Measurements from ENCODE around the gene DLG4. TPM values are rescaled to one million over a fixed set of nuclear protein-coding genes. Genes with fewer than 3 reads are reported as not detected.
A peak's percentile ranks its signal among the peaks of the same experiment; 100 is the strongest.

Gene DLG4
- total RNA-seq, 1 experiment from 2014 or later: 8.9 TPM

DNA sequence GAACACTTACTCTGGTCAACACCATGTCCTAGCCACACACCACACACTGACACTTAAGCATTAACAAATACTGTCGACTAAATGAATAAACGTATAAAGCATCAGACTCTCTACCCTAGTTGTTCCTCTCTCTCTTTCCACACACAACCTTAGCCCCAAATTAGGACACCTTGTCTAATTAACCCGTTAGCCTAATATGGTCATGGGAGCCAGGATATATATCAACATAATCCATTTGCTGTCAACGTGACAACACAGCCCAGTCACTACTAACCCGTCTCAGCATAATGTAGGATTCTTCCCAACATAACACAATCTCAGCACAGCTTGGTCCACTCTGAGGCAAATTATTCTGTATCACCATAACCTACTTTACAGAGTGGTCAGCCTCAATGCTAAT is 12.5 kb upstream of the DLG4 start:
- Histone ChIP-seq H3K9me3 (replicated peaks) (no peaks in the 10 kb centered on the region), H3K27ac (no peak overlapping the region), H3K27me3 (replicated peaks) (no peaks in the 10 kb centered on the region), H3K4me1 (replicated peaks) (peaks cover 22% of the 10 kb centered on the region), H3K4me3 (no peak overlapping the region; the same call in 1 of the 2 replicates), H3K36me3 (peaks cover 73% of the 10 kb centered on the region)
- DNase-seq (ENCODE audit: low read depth in 1 of 2, low spot score in 2 of 2): no peak

GRCh38 chr17:7229504-7229903 is 9.9 kb upstream of the DLG4 start:
- H3K4me3 ChIP-seq: no peak overlapping the region
- DNase-seq (ENCODE audit: low read depth in 1 of 2, low spot score in 2 of 2): no peak
- H3K9me3 ChIP-seq (replicated peaks): no peaks in the 10 kb centered on the region
- H3K27ac ChIP-seq: no peak overlapping the region
- peaks cover 72% of the 10 kb centered on the region for H3K36me3 ChIP-seq
- peaks cover 17% of the 10 kb centered on the region for H3K4me1 ChIP-seq (replicated peaks)
- H3K27me3 ChIP-seq (replicated peaks): no peaks in the 10 kb centered on the region

DNA sequence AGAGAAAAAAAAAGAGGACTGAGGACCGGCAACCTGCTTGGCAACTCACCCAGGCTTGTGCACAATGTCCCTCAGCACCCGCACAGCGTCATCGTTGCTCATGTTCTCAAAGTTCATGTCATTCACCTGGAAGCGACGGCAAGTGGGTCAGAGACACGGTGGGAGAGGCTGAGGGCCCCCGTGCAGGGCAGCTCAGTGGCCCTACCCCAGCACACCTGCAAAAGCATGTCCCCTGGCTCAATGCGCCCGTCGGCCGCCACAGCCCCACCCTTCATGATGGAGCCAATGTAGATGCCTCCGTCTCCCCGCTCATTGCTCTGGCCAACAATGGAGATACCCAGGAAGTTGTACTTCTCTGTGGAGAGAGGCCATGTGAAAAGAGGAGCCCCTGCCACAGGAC is 9.3 kb upstream of the DLG4 start:
- H3K4me1 ChIP-seq (replicated peaks): peaks cover 16% of the 10 kb centered on the region
- no peak overlapping the region for H3K27ac ChIP-seq
- no peak overlapping the region for H3K4me3 ChIP-seq
- no peaks in the 10 kb centered on the region for H3K27me3 ChIP-seq (replicated peaks)
- no peaks in the 10 kb centered on the region for H3K9me3 ChIP-seq (replicated peaks)
- peaks cover 72% of the 10 kb centered on the region for H3K36me3 ChIP-seq
- no peak for DNase-seq (ENCODE audit: low read depth in 1 of 2, low spot score in 2 of 2)

GRCh38 chr17:7226721-7227710 is 7.4 kb upstream of the DLG4 start:
- DNase-seq (ENCODE audit: low read depth in 1 of 2, low spot score in 2 of 2): peak in 1 of 2 experiments; percentile 43
- Histone ChIP-seq H3K27ac (no peak overlapping the region), H3K9me3 (replicated peaks) (no peaks in the 10 kb centered on the region), H3K4me3 (no peak overlapping the region), H3K27me3 (replicated peaks) (no peaks in the 10 kb centered on the region), H3K4me1 (replicated peaks) (peaks cover under 1% of the 10 kb centered on the region), H3K36me3 (peaks cover 87% of the 10 kb centered on the region)

- Histone ChIP-seq H3K36me3 (peaks cover 96% of the 10 kb centered on the region), H3K4me3 (no peak overlapping the region), H3K27ac (no peak overlapping the region), H3K27me3 (replicated peaks) (no peaks in the 10 kb centered on the region), H3K4me1 (replicated peaks) (peaks cover 7% of the 10 kb centered on the region), H3K9me3 (replicated peaks) (no peaks in the 10 kb centered on the region)
- DNase-seq (ENCODE audit: low read depth in 1 of 2, low spot score in 2 of 2): peak in 1 of 2 experiments; percentile 41
Observed at GRCh38 chr17:7225711-7226331, 6.2 kb upstream of the DLG4 start.

- H3K27me3 ChIP-seq (replicated peaks): no peaks in the 10 kb centered on the region
- peak in 1 of 2 experiments; percentile 38 for DNase-seq (ENCODE audit: low read depth in 1 of 2, low spot score in 2 of 2)
- H3K36me3 ChIP-seq: peaks cover 98% of the 10 kb centered on the region
- no peak overlapping the region for H3K27ac ChIP-seq
- peaks cover 15% of the 10 kb centered on the region for H3K4me1 ChIP-seq (replicated peaks)
- no peak overlapping the region for H3K4me3 ChIP-seq
- H3K9me3 ChIP-seq (replicated peaks): no peaks in the 10 kb centered on the region
Observed at GRCh38 chr17:7224661-7225111, 5.0 kb upstream of the DLG4 start.

- Histone ChIP-seq H3K9me3 (replicated peaks) (no peaks in the 10 kb centered on the region), H3K4me1 (replicated peaks) (peaks cover 21% of the 10 kb centered on the region), H3K27me3 (replicated peaks) (no peaks in the 10 kb centered on the region), H3K4me3 (no peak overlapping the region), H3K36me3 (peaks cover 92% of the 10 kb centered on the region), H3K27ac (no peak overlapping the region)
- DNase-seq (ENCODE audit: low read depth in 1 of 2, low spot score in 2 of 2): peak in 1 of 2 experiments; percentile 39
Observed at GRCh38 chr17:7224110-7224509, 4.5 kb upstream of the DLG4 start.

DNA sequence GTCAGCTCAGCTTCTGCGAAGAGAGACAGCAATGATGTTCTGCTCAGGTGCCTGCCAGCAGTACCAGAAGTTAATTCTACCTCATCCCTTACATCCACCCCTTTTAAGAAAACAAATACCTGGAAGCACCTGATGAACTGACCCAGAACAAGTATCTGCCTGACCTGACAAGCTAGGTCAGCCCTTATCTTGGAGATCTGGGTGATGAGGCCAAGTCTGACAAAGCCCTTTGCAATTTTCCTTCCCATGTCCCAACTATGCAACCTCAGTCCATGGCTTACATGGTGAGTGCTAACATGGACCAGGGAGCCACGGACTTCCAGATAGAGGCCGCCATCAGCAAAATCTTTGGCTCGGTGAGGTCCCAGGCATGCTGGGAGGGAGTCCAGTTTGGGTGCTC is 3.7 kb upstream of the DLG4 start:
- Histone ChIP-seq H3K9me3 (replicated peaks) (no peaks in the 10 kb centered on the region), H3K27ac (no peak overlapping the region), H3K27me3 (replicated peaks) (no peaks in the 10 kb centered on the region), H3K4me1 (replicated peaks) (peaks cover 22% of the 10 kb centered on the region), H3K4me3 (no peak overlapping the region), H3K36me3 (peaks cover 85% of the 10 kb centered on the region)
- DNase-seq (ENCODE audit: low read depth in 1 of 2, low spot score in 2 of 2): no peak

DNA sequence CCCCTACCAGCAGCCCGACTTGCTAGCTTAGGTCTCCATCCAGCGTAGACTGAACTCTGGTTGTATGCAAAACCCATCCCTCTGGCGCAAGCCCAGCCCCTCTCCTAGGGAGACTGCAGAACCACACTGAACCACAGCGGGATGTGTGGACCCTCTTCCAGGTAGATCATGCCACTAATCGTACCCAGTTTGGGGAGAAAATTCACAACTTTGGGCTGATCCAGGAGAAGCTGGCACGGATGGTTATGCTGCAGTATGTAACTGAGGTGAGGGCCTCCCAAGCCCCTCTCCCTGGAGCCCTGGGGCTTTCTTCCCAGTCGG is 3.3 kb upstream of the DLG4 start:
- peaks cover 25% of the 10 kb centered on the region for H3K4me1 ChIP-seq (replicated peaks)

DNA sequence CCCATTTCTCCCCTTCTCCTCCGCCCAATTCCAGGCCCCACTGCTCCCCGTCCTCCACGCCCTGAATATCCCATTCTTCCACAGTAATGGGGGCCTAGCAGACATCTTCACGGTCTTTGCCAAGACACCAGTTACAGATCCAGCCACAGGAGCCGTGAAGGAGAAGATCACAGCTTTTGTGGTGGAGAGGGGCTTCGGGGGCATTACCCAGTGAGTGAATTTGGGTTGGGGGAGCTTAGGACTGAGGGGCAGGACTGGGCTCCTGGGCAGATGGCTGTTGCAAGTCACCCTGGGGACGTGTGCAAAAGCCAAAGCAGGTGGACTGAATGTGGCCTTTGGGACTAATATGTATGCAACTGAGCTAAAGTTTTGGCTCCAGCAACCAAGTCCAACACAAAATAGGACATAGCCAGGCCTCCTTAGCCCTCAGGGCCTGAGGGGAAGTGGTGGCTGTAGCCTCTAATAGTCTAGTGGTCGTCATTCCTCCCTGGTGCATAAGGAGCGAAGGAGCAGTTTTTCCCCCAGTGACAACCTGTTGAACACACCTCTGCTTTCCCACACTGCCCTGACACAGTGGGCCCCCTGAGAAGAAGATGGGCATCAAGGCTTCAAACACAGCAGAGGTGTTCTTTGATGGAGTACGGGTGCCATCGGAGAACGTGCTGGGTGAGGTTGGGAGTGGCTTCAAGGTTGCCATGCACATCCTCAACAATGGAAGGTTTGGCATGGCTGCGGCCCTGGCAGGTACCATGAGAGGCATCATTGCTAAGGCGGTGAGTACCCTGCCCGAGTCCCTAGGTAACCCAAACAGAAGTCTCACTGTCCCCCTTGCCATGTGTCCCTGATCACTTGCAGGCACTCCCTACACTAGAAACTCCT is 2.7 kb upstream of the DLG4 start:
- Histone ChIP-seq H3K27ac (no peak overlapping the region), H3K27me3 (replicated peaks) (no peaks in the 10 kb centered on the region), H3K4me1 (replicated peaks) (peaks cover 29% of the 10 kb centered on the region), H3K4me3 (no peak overlapping the region), H3K9me3 (replicated peaks) (no peaks in the 10 kb centered on the region), H3K36me3 (peaks cover 74% of the 10 kb centered on the region)
- DNase-seq (ENCODE audit: low read depth in 1 of 2, low spot score in 2 of 2): no peak

More for the DNA sequence above, 3.3 kb upstream of the DLG4 start:
- no peaks in the 10 kb centered on the region for H3K27me3 ChIP-seq (replicated peaks)
- peak in 1 of 2 experiments; percentile 41 for DNase-seq (ENCODE audit: low read depth in 1 of 2, low spot score in 2 of 2)
- no peak overlapping the region for H3K4me3 ChIP-seq
- no peaks in the 10 kb centered on the region for H3K9me3 ChIP-seq (replicated peaks)
- H3K27ac ChIP-seq: no peak overlapping the region
- peaks cover 80% of the 10 kb centered on the region for H3K36me3 ChIP-seq

GRCh38 chr17:7221278-7222092 is 1.8 kb upstream of the DLG4 start:
- Histone ChIP-seq H3K27ac (no peak overlapping the region), H3K4me3 (no peak overlapping the region), H3K27me3 (replicated peaks) (no peaks in the 10 kb centered on the region), H3K36me3 (peaks cover 66% of the 10 kb centered on the region), H3K4me1 (replicated peaks) (peaks cover 34% of the 10 kb centered on the region), H3K9me3 (replicated peaks) (no peaks in the 10 kb centered on the region)
- no peak for DNase-seq (ENCODE audit: low read depth in 1 of 2, low spot score in 2 of 2)

DNA sequence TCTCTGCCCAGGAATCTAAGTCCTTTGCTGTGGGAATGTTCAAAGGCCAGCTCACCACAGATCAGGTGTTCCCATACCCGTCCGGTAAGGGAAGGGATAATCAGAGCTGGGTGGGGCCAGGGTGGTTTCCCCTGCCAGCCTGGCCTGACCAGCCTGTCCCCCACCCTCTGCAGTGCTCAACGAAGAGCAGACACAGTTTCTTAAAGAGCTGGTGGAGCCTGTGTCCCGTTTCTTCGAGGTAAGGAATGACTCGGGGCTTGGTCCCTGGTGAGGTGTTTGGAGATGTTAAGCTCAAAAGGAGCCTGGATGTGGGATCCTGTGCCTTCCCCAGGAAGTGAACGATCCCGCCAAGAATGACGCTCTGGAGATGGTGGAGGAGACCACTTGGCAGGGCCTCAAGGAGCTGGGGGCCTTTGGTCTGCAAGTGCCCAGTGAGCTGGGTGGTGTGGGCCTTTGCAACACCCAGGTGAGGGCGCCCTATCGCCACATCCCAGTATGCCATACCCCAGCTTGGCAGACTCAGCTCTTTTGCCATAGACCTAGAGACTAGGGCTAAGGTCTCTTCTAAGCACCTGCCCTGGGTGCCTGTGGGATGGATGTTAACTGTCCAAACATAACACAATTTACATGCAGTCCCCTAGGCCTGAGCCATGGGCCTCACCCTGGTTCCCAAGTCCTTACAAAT is 1.1 kb upstream of the DLG4 start:
- Histone ChIP-seq H3K36me3 (peaks cover 58% of the 10 kb centered on the region), H3K27me3 (replicated peaks) (no peaks in the 10 kb centered on the region), H3K9me3 (replicated peaks) (no peaks in the 10 kb centered on the region), H3K27ac (peak overlapping the region; percentile 80), H3K4me1 (replicated peaks) (peaks cover 41% of the 10 kb centered on the region), H3K4me3 (peak overlapping the region; percentile 90)
- peak; percentile 38 to 59 for DNase-seq (ENCODE audit: low read depth in 1 of 2, low spot score in 2 of 2)
